Measurements from ENCODE around the gene MTURN.

Gene MTURN

GRCh38 chr7:30133736-30134610 lies 813 bp upstream of the MTURN start:
- in situ Hi-C loops (cut with HindIII; ENCODE audit: low pct_ligation_motif_present, low pct_unique_long_range_greater_than_20kb, low sequenced_read_pairs), result no loop called here
- no peak for DNase-seq

DNA sequence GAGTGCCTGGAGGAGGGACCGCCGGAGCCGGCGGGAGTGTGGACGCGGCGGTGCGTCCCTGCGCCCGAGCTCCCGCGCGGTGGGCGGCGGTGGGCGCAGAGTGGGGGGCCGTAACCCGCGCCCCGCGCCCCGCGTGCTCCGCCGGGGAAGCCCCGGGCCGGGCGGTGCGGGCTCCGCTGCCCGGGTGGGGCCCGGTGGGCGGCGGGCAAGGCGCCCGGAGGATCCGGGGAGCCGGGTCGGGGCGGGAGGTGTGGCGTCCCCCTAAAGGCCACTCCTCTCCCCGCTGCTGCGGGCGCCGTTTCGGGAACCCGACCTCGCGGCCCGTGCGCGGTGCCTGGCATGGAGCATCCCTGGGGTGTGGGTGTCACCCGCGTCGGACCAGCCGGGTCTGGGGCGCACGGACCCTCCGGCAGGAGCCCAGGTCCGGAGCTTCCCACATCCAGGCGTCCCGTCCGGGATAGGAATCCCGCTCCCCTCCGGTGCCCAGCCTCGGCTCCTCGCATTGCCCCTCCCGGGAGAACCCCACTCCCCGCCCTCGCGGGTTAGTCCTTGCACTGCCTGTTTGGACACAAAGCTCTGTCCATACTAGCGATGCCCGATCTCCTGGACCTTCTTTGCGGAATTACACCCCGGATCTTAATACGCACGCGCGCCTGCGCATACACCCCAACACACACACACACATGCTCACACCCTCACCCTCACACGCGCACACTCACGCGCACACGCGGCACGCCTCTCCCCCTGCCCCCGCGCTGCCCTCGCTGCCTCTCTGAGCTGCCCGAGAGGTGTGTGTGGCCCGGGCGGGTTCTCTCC lies 723 bp downstream of the MTURN start:
- peak; percentile 80 for DNase-seq
- in situ Hi-C loops (cut with HindIII; ENCODE audit: low pct_ligation_motif_present, low pct_unique_long_range_greater_than_20kb, low sequenced_read_pairs), result no loop called here

GRCh38 chr7:30136117-30136731 lies 1.4 kb downstream of the MTURN start:
- DNase-seq, result peak; percentile 39
- in situ Hi-C loops (cut with HindIII; ENCODE audit: low pct_ligation_motif_present, low pct_unique_long_range_greater_than_20kb, low sequenced_read_pairs), result no loop called here

- no peak for DNase-seq
- in situ Hi-C loops (cut with HindIII; ENCODE audit: low pct_ligation_motif_present, low pct_unique_long_range_greater_than_20kb, low sequenced_read_pairs), result no loop called here
These were observed 2.1 kb downstream of the MTURN start for GRCh38 chr7:30136743-30137485.

DNA sequence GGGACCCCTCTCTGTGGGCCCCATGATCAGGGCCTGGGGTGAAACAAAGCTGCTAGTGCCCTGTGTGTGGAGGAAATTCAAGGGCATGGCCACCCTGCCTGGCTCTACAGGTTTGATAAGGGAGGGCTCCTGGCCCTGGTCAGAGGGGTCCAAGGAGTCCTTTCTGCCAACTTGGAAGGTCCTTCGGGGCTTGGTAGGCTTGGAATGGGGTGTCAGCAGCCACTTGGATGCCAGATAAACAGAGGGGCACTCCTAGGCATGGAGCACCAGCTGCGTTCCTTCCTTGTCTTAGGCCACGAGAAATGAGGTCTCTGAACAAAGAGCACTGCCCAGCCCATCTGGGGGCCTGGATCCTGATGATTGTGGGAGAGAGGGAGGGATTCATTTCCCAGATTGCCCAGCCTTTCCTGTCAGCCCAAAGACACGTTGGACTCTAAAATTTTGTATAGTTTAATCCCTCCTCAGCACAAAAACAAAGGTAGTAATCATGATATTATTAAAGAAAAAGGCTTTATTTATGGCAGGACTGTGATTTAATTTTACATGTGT lies 5.1 kb downstream of the MTURN start:
- in situ Hi-C loops (cut with HindIII; ENCODE audit: low pct_ligation_motif_present, low pct_unique_long_range_greater_than_20kb, low sequenced_read_pairs), result no loop called here
- DNase-seq, result no peak

- in situ Hi-C loops (cut with HindIII; ENCODE audit: low pct_ligation_motif_present, low pct_unique_long_range_greater_than_20kb, low sequenced_read_pairs), result no loop called here
- DNase-seq, result no peak
These were observed 5.7 kb downstream of the MTURN start for GRCh38 chr7:30140456-30140855.

- DNase-seq, result peak; percentile 93
- in situ Hi-C loops (cut with HindIII; ENCODE audit: low pct_ligation_motif_present, low pct_unique_long_range_greater_than_20kb, low sequenced_read_pairs), result no loop called here
These were observed 7.9 kb downstream of the MTURN start for GRCh38 chr7:30142710-30143109.

DNA sequence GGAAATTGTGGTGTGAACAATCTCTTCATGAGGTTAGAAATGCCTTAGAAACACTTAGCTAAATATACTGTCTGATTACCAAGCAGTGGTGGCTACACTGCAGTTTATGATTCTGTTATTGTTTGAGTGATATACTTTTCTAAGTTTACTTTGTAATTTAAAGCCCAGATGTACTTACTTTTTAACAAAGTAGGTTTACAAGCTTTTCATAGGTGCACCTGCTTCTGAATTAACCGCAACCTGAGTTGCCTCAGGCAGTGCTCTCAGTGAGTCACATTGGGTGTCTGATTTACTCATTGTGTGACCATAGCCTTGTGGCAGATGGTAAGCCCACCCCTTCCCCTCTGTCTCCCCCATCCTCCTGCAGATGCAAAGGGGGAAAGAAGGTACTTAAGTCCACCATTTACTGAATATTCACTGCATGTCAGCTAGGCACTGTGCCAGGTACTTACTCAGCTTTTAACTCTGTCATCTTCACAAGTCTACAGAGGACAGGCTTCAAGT lies 9.0 kb downstream of the MTURN start:
- DNase-seq, result peak; percentile 50
- in situ Hi-C loops (cut with HindIII; ENCODE audit: low pct_ligation_motif_present, low pct_unique_long_range_greater_than_20kb, low sequenced_read_pairs), result no loop called here

DNA sequence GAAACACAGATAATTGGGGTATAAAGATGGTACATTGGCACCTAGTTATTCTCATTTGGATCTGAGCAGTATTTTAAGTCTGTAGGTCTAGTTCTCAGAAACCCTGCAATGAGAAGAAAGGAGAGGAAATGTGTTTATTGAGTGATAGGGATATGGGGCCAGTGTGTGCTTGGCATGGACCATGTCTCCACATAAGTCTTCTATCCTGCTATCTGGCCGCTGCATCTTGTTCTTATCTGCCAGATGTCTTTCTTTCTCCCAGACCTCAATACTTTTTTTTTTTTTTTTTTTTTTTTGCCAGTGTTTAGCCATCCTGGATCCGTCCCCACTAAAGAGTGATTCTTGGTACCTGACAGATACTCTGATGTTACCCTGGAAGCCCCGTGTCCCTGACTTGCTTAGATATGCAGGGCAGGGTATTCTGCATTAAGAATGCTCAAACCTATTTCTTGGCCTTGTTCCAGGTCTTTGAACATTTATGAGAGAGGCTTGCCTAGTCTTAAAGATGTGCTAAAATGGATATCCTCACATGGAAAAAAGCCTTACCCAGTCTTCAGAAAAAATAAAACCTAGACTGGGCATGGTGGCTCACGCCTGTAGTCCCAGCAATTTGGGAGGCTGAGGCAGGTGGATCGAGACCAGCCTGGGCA lies 10.0 kb downstream of the MTURN start:
- DNase-seq, result no peak
- in situ Hi-C loops (cut with HindIII; ENCODE audit: low pct_ligation_motif_present, low pct_unique_long_range_greater_than_20kb, low sequenced_read_pairs), result no loop called here

DNA sequence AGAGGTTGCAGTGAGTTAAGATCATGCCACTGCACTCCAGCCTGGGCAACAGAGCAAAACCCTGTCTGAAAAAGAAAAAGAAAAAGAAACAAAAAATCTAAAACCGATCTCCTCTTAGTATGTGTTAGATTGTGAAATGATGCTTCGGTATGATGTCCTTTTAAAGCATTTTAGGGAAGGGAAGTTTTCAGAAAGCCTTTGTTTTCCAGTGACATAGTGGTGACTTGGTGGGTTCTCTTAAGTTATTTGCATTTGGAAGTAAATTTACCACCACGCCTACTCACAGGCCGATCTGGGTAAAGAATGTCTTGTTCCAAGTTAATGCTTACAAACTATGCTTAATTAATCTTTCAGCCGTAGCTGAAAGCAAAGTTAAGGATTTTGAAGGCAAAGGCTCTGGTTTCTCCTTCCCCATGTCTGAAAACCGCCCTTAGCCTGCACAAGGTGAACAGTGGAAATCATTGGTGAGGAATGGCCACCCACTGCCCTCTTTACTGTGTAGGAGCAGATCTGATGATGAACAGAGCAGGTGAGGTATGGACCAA lies 10.7 kb downstream of the MTURN start:
- DNase-seq, result no peak
- in situ Hi-C loops (cut with HindIII; ENCODE audit: low pct_ligation_motif_present, low pct_unique_long_range_greater_than_20kb, low sequenced_read_pairs), result no loop called here

- in situ Hi-C loops (cut with HindIII; ENCODE audit: low pct_ligation_motif_present, low pct_unique_long_range_greater_than_20kb, low sequenced_read_pairs), result no loop called here
- DNase-seq, result no peak
These were observed 11.4 kb downstream of the MTURN start for GRCh38 chr7:30146127-30146612.

GRCh38 chr7:30147223-30147622 lies 12.4 kb downstream of the MTURN start:
- in situ Hi-C loops (cut with HindIII; ENCODE audit: low pct_ligation_motif_present, low pct_unique_long_range_greater_than_20kb, low sequenced_read_pairs), result no loop called here
- no peak for DNase-seq

- in situ Hi-C loops (cut with HindIII; ENCODE audit: low pct_ligation_motif_present, low pct_unique_long_range_greater_than_20kb, low sequenced_read_pairs), result no loop called here
- DNase-seq, result no peak
These were observed 13.0 kb downstream of the MTURN start for GRCh38 chr7:30147785-30148184.

GRCh38 chr7:30148426-30148825 lies 13.6 kb downstream of the MTURN start:
- DNase-seq, result no peak
- in situ Hi-C loops (cut with HindIII; ENCODE audit: low pct_ligation_motif_present, low pct_unique_long_range_greater_than_20kb, low sequenced_read_pairs), result no loop called here

GRCh38 chr7:30148951-30149459 lies 14.2 kb downstream of the MTURN start:
- DNase-seq, result no peak
- in situ Hi-C loops (cut with HindIII; ENCODE audit: low pct_ligation_motif_present, low pct_unique_long_range_greater_than_20kb, low sequenced_read_pairs), result no loop called here

- no peak for DNase-seq
- in situ Hi-C loops (cut with HindIII; ENCODE audit: low pct_ligation_motif_present, low pct_unique_long_range_greater_than_20kb, low sequenced_read_pairs), result no loop called here
These were observed 15.0 kb downstream of the MTURN start for GRCh38 chr7:30149640-30150272.

DNA sequence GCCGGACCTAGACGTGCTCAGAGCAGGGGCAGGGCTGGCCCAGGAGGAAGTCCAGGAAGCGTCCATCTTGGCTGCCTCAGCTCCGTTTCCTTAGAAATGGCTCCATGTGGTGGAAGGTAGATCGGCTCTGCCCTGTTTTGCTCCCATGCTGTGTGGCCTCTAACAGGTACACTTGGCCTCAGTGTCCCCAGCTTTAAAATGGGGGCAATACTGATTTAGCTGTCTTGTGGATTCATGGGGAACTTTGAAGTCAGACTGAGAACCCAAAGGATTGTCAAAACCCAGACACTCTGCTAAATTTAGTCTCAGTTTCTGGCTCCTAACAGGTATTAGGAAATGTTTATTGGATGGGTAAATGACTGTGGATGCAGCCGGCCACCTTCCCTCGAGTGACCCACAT lies 15.9 kb downstream of the MTURN start:
- in situ Hi-C loops (cut with HindIII; ENCODE audit: low pct_ligation_motif_present, low pct_unique_long_range_greater_than_20kb, low sequenced_read_pairs), result no loop called here
- DNase-seq, result no peak
